NCI-H1930 (cell line): Measurements from ENCODE around the gene UNC80.

Experiments used
- DNase-seq, 2 experiments: peaks; one replicate each; lab custom pipeline; 2025; lab: John Stamatoyannopoulos, UW

Gene UNC80

GRCh38 chr2:209817844-209818271 is 46.2 kb downstream of the UNC80 start:
- no peak for DNase-seq

GRCh38 chr2:209818939-209819338 is 47.3 kb downstream of the UNC80 start:
- no peak for DNase-seq

GRCh38 chr2:209821806-209822205 is 50.2 kb downstream of the UNC80 start:
- no peak for DNase-seq

- no peak for DNase-seq
Observed at GRCh38 chr2:209823484-209823883, 51.9 kb downstream of the UNC80 start.

GRCh38 chr2:209824391-209824790 is 52.8 kb downstream of the UNC80 start:
- no peak for DNase-seq

GRCh38 chr2:209830722-209831465 is 59.3 kb downstream of the UNC80 start:
- DNase-seq: no peak

- no peak for DNase-seq
Observed at GRCh38 chr2:209834767-209835166, 63.1 kb downstream of the UNC80 start.

- DNase-seq: no peak
Observed at GRCh38 chr2:209840434-209840833, 68.8 kb downstream of the UNC80 start.

- no peak for DNase-seq
Observed at GRCh38 chr2:209845666-209846065, 74.0 kb downstream of the UNC80 start.

- DNase-seq: no peak
Observed at GRCh38 chr2:209864716-209865295, 93.2 kb downstream of the UNC80 start.

GRCh38 chr2:209868271-209868994 is 96.8 kb downstream of the UNC80 start:
- DNase-seq: no peak

- no peak for DNase-seq
Observed at GRCh38 chr2:209870067-209870466, 98.4 kb downstream of the UNC80 start.

GRCh38 chr2:209872675-209873074 is 101.0 kb downstream of the UNC80 start:
- DNase-seq: no peak

- no peak for DNase-seq
Observed at GRCh38 chr2:209875270-209875669, 103.6 kb downstream of the UNC80 start.

GRCh38 chr2:209876211-209876610 is 104.6 kb downstream of the UNC80 start:
- DNase-seq: no peak

- no peak for DNase-seq
Observed at GRCh38 chr2:209878701-209879100, 107.1 kb downstream of the UNC80 start.

- DNase-seq: no peak
Observed at GRCh38 chr2:209900638-209901037, 129.0 kb downstream of the UNC80 start.

GRCh38 chr2:209901172-209901571 is 129.5 kb downstream of the UNC80 start:
- no peak for DNase-seq

- DNase-seq: no peak
Observed at GRCh38 chr2:209905691-209906090, 134.1 kb downstream of the UNC80 start.

- DNase-seq: no peak
Observed at GRCh38 chr2:209907746-209908145, 136.1 kb downstream of the UNC80 start.

GRCh38 chr2:209908511-209908910 is 136.9 kb downstream of the UNC80 start:
- no peak for DNase-seq

GRCh38 chr2:209911486-209911885 is 139.9 kb downstream of the UNC80 start:
- no peak for DNase-seq

- no peak for DNase-seq
Observed at GRCh38 chr2:209913786-209914345, 142.2 kb downstream of the UNC80 start.
